Endothelial cell of umbilical vein (primary cell): ENCODE data around the gene EDA. TPM values are rescaled to one million over a fixed set of nuclear protein-coding genes. Genes with fewer than 3 reads are reported as not detected.

Source experiments
- BruUV-seq: library from RNA; stranded (reverse); fragments of 400-500 nt; replicated peaks from 2 replicates; lab custom pipeline; 2021; lab: Mats Ljungman, UMichigan
- CTCF ChIA-PET: fragments of 300-600, 350-600 bp; sonication (Branson Sonifier 250); formaldehyde crosslinking; loops from one replicate; lab custom pipeline; 2021; ENCODE audit warnings: antibody characterized with exemption, inconsistent platforms; lab: Charles Lee
- POLR2A ChIA-PET: fragments of 300-600, 350-600 bp; sonication (Branson Sonifier 250); formaldehyde crosslinking; loops from one replicate; lab custom pipeline; 2021; ENCODE audit warnings: antibody characterized with exemption, inconsistent platforms; lab: Charles Lee
- DNase-seq: peaks from one replicate; pipeline ENCODE4 v3.0.0-alpha.2; 2011; ENCODE audit warnings: low read depth, low spot score
- FAIRE-seq: peaks from 2 replicates; lab custom pipeline; 2011; peaks lifted over from hg19 to GRCh38; lab: Jason Lieb, UNC
- H2AFZ ChIP-seq: 2 replicates; pipeline ENCODE4 v1.6.0; 2012; ENCODE audit warnings: low read depth, low read length, control low read depth, inconsistent platforms
- H3K27ac ChIP-seq: 2 replicates; pipeline ENCODE4 v1.5.1; 2011; ENCODE audit warnings: low read depth, mild to moderate bottlenecking, control low read depth, low read length, moderate library complexity; ENCODE audit not compliant: insufficient read depth
- H3K27me3 ChIP-seq, 2 experiments: 2 replicates each; pipeline versions ENCODE4 v1.6.0 to v1.6.1; 2011; ENCODE audit warnings: low read length in 2 of 2, mixed read lengths in 1 of 2; ENCODE audit not compliant: control insufficient read depth in 2 of 2, insufficient read depth in 2 of 2
- H3K36me3 ChIP-seq, 2 experiments: 2 replicates in 1 of 2; 3 replicates in 1 of 2; pipeline ENCODE4 v1.5.1; 2011; ENCODE audit warnings: low read length in 2 of 2, mild to moderate bottlenecking in 1 of 2, moderate library complexity in 1 of 2; ENCODE audit not compliant: control insufficient read depth in 2 of 2, insufficient read depth in 2 of 2; ENCODE audit errors: extremely low read depth in 1 of 2
- H3K4me1 ChIP-seq: 3 replicates; pipeline ENCODE4 v1.5.1; 2011; ENCODE audit warnings: mild to moderate bottlenecking, low read length; ENCODE audit not compliant: control insufficient read depth, insufficient read depth; ENCODE audit errors: extremely low read depth
- H3K4me2 ChIP-seq: 2 replicates; pipeline ENCODE4 v1.6.1; 2011; ENCODE audit warnings: low read length, control low read depth, mixed read lengths; ENCODE audit not compliant: insufficient read depth
- H3K4me3 ChIP-seq, 3 experiments: fragments of 200-600 bp in 1 of 3; sonication (generic), shearing (Covaris generic) in 1 of 3; replicated peaks in 1 of 3; 2 replicates each; pipeline ENCODE4 v1.5.1; 2011 to 2016; ENCODE audit warnings: control low read depth in 3 of 3, low read length in 3 of 3, mild to moderate bottlenecking in 2 of 3, inconsistent platforms in 1 of 3, low read depth in 1 of 3, moderate library complexity in 1 of 3; ENCODE audit not compliant: insufficient read depth in 1 of 3
- H3K79me2 ChIP-seq: 2 replicates; pipeline ENCODE4 v1.6.0; 2012; ENCODE audit warnings: low read length, inconsistent platforms; ENCODE audit not compliant: control insufficient read depth, insufficient read depth
- H3K9ac ChIP-seq: replicated peaks from 2 replicates; pipeline ENCODE3; 2011; ENCODE audit warnings: low read length, control low read depth; ENCODE audit not compliant: insufficient read depth; ENCODE audit errors: extremely low read depth
- H3K9me1 ChIP-seq: replicated peaks from 3 replicates; pipeline ENCODE4 v1.6.0; 2011; ENCODE audit warnings: mild to moderate bottlenecking, low read length; ENCODE audit not compliant: control insufficient read depth, insufficient read depth; ENCODE audit errors: extremely low read depth
- H3K9me3 ChIP-seq: replicated peaks from 2 replicates; pipeline ENCODE4 v1.5.1; 2012; ENCODE audit warnings: low read length, inconsistent platforms; ENCODE audit not compliant: control insufficient read depth, insufficient read depth
- H4K20me1 ChIP-seq: replicated peaks from 2 replicates; pipeline ENCODE3; 2011; ENCODE audit warnings: mild to moderate bottlenecking, low read length; ENCODE audit not compliant: control insufficient read depth, insufficient read depth; ENCODE audit errors: extremely low read depth
- CTCF ChIP-seq, 2 donors: IDR thresholded peaks; 1 replicate in 1 of 2; 2 replicates in 1 of 2; pipeline ENCODE4 v1.5.1; 2011; ENCODE audit warnings: low read length in 2 of 2, mild to moderate bottlenecking in 2 of 2, moderate library complexity in 2 of 2, control low read depth in 1 of 2, inconsistent platforms in 1 of 2, low read depth in 1 of 2; ENCODE audit not compliant: insufficient read depth in 1 of 2; ENCODE audit errors: extremely low read depth in 1 of 2
- EZH2 ChIP-seq: IDR thresholded peaks from 2 replicates; pipeline ENCODE4 v1.6.1; 2012; ENCODE audit warnings: borderline replicate concordance, low read depth, mild to moderate bottlenecking, moderate library complexity, low read length, inconsistent platforms; ENCODE audit not compliant: severe bottlenecking
- FOS ChIP-seq: IDR thresholded peaks from 2 replicates; pipeline ENCODE4 v1.6.1; 2011; ENCODE audit warnings: mild to moderate bottlenecking, low read length, moderate library complexity, borderline replicate concordance; ENCODE audit not compliant: insufficient read depth
- GATA2 ChIP-seq: IDR thresholded peaks from 2 replicates; pipeline ENCODE4 v1.7.0; 2011; ENCODE audit warnings: low read depth, mild to moderate bottlenecking, moderate library complexity, mixed read lengths, low read length; ENCODE audit not compliant: insufficient read length, insufficient read depth
- JUN ChIP-seq: IDR thresholded peaks from 2 replicates; pipeline ENCODE4 v1.6.1; 2011; ENCODE audit warnings: borderline replicate concordance, low read depth; ENCODE audit not compliant: insufficient read length, insufficient read depth
- MAX ChIP-seq: IDR thresholded peaks from 2 replicates; pipeline ENCODE4 v1.6.1; 2011; ENCODE audit not compliant: insufficient read depth, insufficient read length
- MYC ChIP-seq: IDR thresholded peaks from one replicate; pipeline ENCODE4 v1.6.1; 2011; ENCODE audit warnings: mild to moderate bottlenecking, low read depth, low read length
- POLR2A ChIP-seq: IDR thresholded peaks from 2 replicates; pipeline ENCODE4 v1.6.1; 2012; ENCODE audit warnings: low read depth, mild to moderate bottlenecking, control low read depth, low read length
- POLR2AphosphoS5 ChIP-seq: IDR thresholded peaks from 2 replicates; pipeline ENCODE4 v1.6.1; 2012; ENCODE audit warnings: low read depth, mild to moderate bottlenecking, control low read depth, low read length, moderate library complexity; ENCODE audit not compliant: insufficient read depth
- dilution Hi-C: fragments of 300-500 bp; cut with MboI; formaldehyde crosslinking; loops from one replicate; pipeline ENCODE4 v1.15.0; 2019; ENCODE audit warnings: low sequenced_read_pairs; ENCODE audit not compliant: extremely low pct_ligation_motif_present
- intact Hi-C: fragments of 100-400 bp; cut with micrococcal nuclease; formaldehyde crosslinking; loops from one replicate; pipeline ENCODE4 v1.10.0; 2022
- polyA plus RNA-seq, 4 experiments: library from polyadenylated mRNA; depleted of rRNA in 3 of 4; stranded (reverse) in 3 of 4; unstranded in 1 of 4; fragments of >200 nt; gene quantifications; 2 replicates each; pipeline versions ENCODE4 v1.2.1 to v1.2.3, GENCODE V29; 2011 to 2012; ENCODE audit warnings: missing spikeins in 1 of 4
- total RNA-seq: library from RNA; stranded (reverse); gene quantifications from 2 replicates; pipeline ENCODE4 v1.2.3, GENCODE V29; 2021

Gene EDA
- total and polyA plus RNA-seq, 2 donors (not counting 3 experiments of a cell fraction or from before 2014, with no cell fraction given), result 0.37 to 1.2 TPM

GRCh38 chrX:69740317-69740716, 124.4 kb downstream of the EDA start:
- Histone ChIP-seq H3K4me2 (no peak overlapping the region), H2AFZ (no peak overlapping the region), H3K79me2 (no peaks in the 10 kb centered on the region), H3K9me3 (no peaks in the 10 kb centered on the region), H3K9me1 (no peaks in the 10 kb centered on the region), H3K4me3 (no peak overlapping the region), H3K9ac (no peak overlapping the region), H3K36me3 (no peaks in the 10 kb centered on the region), H3K27ac (no peak overlapping the region), H4K20me1 (no peaks in the 10 kb centered on the region), H3K4me1 (no peaks in the 10 kb centered on the region), H3K27me3 (no peaks in the 10 kb centered on the region)
- POLR2A ChIA-PET, result no interaction called here
- TF ChIP-seq POLR2AphosphoS5 (no peak), EZH2 (no peak), JUN (no peak), POLR2A (no peak), MYC (no peak), FOS (no peak), MAX (no peak), CTCF (IDR thresholded peaks at IDR 0.05; ENCODE audit: extremely low read depth in 1 of 2, insufficient read depth in 1 of 2, low read depth in 1 of 2, low read length in 2 of 2) (no peak), GATA2 (no peak)
- DNase-seq (no peak), FAIRE-seq (no peak)
- BruUV-seq, result no TSS peak
- CTCF ChIA-PET, result no interaction called here
- dilution Hi-C loops, result no loop called here
- intact Hi-C loops, result no loop called here
